Measurements from ENCODE around the gene ARHGEF19.
"Not testable (repeated sequence)": the region's sequence is repeated elsewhere in the genome, so short reads cannot be mapped to it uniquely, and the experiment has no call there.

DNA sequence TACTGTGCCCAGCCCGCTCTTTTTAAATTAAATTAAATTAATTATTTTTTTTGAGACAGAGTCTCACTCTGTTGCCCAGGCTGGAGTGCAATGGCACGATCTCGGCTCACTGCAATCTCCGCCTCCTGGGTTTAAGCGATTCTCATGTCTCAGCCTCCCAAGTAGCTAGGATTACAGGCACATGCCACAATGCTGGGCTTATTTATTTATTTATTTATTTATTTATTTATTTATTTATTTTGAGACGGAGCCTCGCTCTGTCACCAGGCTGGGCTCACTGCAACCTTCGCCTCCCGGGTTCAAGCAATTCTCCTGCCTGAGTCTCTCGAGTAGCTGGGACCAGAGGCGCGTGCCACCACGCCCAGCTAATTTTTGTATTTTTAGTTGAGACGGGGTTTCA lies 10.3 kb upstream of the ARHGEF19 start:
- TF ChIP-seq, protein P1, sequence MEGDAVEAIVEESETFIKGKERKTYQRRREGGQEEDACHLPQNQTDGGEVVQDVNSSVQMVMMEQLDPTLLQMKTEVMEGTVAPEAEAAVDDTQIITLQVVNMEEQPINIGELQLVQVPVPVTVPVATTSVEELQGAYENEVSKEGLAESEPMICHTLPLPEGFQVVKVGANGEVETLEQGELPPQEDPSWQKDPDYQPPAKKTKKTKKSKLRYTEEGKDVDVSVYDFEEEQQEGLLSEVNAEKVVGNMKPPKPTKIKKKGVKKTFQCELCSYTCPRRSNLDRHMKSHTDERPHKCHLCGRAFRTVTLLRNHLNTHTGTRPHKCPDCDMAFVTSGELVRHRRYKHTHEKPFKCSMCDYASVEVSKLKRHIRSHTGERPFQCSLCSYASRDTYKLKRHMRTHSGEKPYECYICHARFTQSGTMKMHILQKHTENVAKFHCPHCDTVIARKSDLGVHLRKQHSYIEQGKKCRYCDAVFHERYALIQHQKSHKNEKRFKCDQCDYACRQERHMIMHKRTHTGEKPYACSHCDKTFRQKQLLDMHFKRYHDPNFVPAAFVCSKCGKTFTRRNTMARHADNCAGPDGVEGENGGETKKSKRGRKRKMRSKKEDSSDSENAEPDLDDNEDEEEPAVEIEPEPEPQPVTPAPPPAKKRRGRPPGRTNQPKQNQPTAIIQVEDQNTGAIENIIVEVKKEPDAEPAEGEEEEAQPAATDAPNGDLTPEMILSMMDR (IDR thresholded peaks at IDR 0.05), result not testable (repeated sequence)
- not testable (repeated sequence) for TF ChIP-seq POLR2A (IDR thresholded peaks at IDR 0.05)

Measured in transverse colon (tissue), 3 donors.